ENCODE measurements around the gene NR0B1.

Gene NR0B1

GRCh38 chrX:30313322-30313721, 4.1 kb upstream of the NR0B1 start:
- POLR2A ChIA-PET: no interaction called here
- no peak for DNase-seq (ENCODE audit: extremely low spot score)
- CTCF ChIA-PET: interaction anchor here (1.3 kb wide), 1 partner anchor 9 kb away, joined by 4 read pairs; no protein-coding TSS in a partner anchor

GRCh38 chrX:30312858-30313257, 3.7 kb upstream of the NR0B1 start:
- DNase-seq (ENCODE audit: extremely low spot score): no peak
- no peak for TF ChIP-seq CTCF (IDR thresholded peaks at IDR 0.05; ENCODE audit: control extremely low read depth, extremely low read depth, low read depth, missing control alignments)
- ChIA-PET POLR2A (no interaction called here), CTCF (interaction anchor here (1.3 kb wide), 1 partner anchor 9 kb away, joined by 4 read pairs; no protein-coding TSS in a partner anchor)

More at GRCh38 chrX:30313322-30313721, 4.1 kb upstream of the NR0B1 start:
- no peak for TF ChIP-seq CTCF (IDR thresholded peaks at IDR 0.05; ENCODE audit: control extremely low read depth, extremely low read depth, low read depth, missing control alignments)

- TF ChIP-seq CTCF (IDR thresholded peaks at IDR 0.05; ENCODE audit: control extremely low read depth, extremely low read depth, low read depth, missing control alignments): no peak
- ChIA-PET POLR2A (no interaction called here), CTCF (no interaction called here)
- DNase-seq (ENCODE audit: extremely low spot score): no peak
Observed at GRCh38 chrX:30310429-30311206, 1.4 kb upstream of the NR0B1 start.

GRCh38 chrX:30308263-30309138, 689 bp downstream of the NR0B1 start:
- no peak for TF ChIP-seq CTCF (IDR thresholded peaks at IDR 0.05; ENCODE audit: control extremely low read depth, extremely low read depth, low read depth, missing control alignments)
- POLR2A ChIA-PET: no interaction called here
- CTCF ChIA-PET: no interaction called here
- peak; percentile 7 for DNase-seq (ENCODE audit: extremely low spot score)

GRCh38 chrX:30307466-30307865, 1.7 kb downstream of the NR0B1 start:
- CTCF ChIA-PET: no interaction called here
- TF ChIP-seq CTCF (IDR thresholded peaks at IDR 0.05; ENCODE audit: control extremely low read depth, extremely low read depth, low read depth, missing control alignments): no peak
- POLR2A ChIA-PET: no interaction called here
- no peak for DNase-seq (ENCODE audit: extremely low spot score)

GRCh38 chrX:30304866-30305265, 4.3 kb downstream of the NR0B1 start:
- POLR2A ChIA-PET: no interaction called here
- no peak for DNase-seq (ENCODE audit: extremely low spot score)

More at GRCh38 chrX:30304866-30305265, 4.3 kb downstream of the NR0B1 start:
- no peak for TF ChIP-seq CTCF (IDR thresholded peaks at IDR 0.05; ENCODE audit: control extremely low read depth, extremely low read depth, low read depth, missing control alignments)
- CTCF ChIA-PET: no interaction called here
